ENCODE data around the gene LYPD6B.
"Not testable (repeated sequence)": the region's sequence is repeated elsewhere in the genome, so short reads cannot be mapped to it uniquely, and the experiment has no call there.

The LYPD6B gene

GRCh38 chr2:149221898-149222297 lies 183.4 kb downstream of the LYPD6B start:
- FAIRE-seq: no peak

GRCh38 chr2:149223472-149224095 lies 185.1 kb downstream of the LYPD6B start:
- FAIRE-seq: no peak

GRCh38 chr2:149224543-149224942 lies 186.0 kb downstream of the LYPD6B start:
- no peak for FAIRE-seq

GRCh38 chr2:149225446-149225845 lies 186.9 kb downstream of the LYPD6B start:
- FAIRE-seq: no peak

- FAIRE-seq: no peak
Observed at GRCh38 chr2:149226790-149227189, 188.3 kb downstream of the LYPD6B start.

GRCh38 chr2:149235816-149236375 lies 197.4 kb downstream of the LYPD6B start:
- FAIRE-seq: no peak

- FAIRE-seq: no peak
Observed at GRCh38 chr2:149236410-149236809, 197.9 kb downstream of the LYPD6B start.

- no peak for FAIRE-seq
Observed at GRCh38 chr2:149246186-149246585, 207.7 kb downstream of the LYPD6B start.

- not testable (repeated sequence) for FAIRE-seq
Observed at GRCh38 chr2:149251436-149251835, 212.9 kb downstream of the LYPD6B start.

GRCh38 chr2:149256877-149257276 lies 218.4 kb downstream of the LYPD6B start:
- not testable (repeated sequence) for FAIRE-seq

GRCh38 chr2:149258531-149258930 lies 220.0 kb downstream of the LYPD6B start:
- no peak for FAIRE-seq

GRCh38 chr2:149259136-149259535 lies 220.6 kb downstream of the LYPD6B start:
- FAIRE-seq: no peak

- no peak for FAIRE-seq
Observed at GRCh38 chr2:149261692-149262091, 223.2 kb downstream of the LYPD6B start.
